Stimulated activated CD8-positive, alpha-beta memory T cell treated with anti-CD3 and anti-CD28 coated beads, Interleukin-7, amount 100 ng/mL, for 48 hours (primary cell): ENCODE data around the gene MMP1.
"Not testable (repeated sequence)": the region's sequence is repeated elsewhere in the genome, so short reads cannot be mapped to it uniquely, and the experiment has no call there.

Experiments used
- DNase-seq, 2 donors: peaks; one replicate each; pipeline ENCODE4 v3.0.0-alpha.2; 2020; ENCODE audit warnings: low read depth in 1 of 2; ENCODE audit errors: extremely low read depth in 1 of 2

The MMP1 gene

DNA sequence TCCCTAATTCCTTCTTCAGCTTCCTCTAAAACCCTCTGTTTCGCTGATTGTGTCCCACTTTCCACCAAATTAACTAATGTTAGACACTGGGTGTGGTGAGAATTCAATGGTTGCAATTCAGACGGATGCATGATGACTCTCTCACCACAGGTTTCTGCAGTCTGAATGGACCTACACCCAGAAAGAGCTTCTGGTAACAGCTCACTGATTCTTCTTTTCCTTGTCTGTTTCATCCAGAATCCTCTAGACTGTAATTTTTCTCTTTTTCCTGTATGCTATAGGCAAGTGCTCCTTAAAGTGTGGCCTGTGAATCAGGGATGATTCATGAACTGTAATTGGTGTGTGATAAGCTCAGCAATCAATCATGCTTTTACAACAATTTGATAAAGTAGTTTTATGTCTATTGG lies 35.6 kb downstream of the MMP1 start:
- no peak for DNase-seq

DNA sequence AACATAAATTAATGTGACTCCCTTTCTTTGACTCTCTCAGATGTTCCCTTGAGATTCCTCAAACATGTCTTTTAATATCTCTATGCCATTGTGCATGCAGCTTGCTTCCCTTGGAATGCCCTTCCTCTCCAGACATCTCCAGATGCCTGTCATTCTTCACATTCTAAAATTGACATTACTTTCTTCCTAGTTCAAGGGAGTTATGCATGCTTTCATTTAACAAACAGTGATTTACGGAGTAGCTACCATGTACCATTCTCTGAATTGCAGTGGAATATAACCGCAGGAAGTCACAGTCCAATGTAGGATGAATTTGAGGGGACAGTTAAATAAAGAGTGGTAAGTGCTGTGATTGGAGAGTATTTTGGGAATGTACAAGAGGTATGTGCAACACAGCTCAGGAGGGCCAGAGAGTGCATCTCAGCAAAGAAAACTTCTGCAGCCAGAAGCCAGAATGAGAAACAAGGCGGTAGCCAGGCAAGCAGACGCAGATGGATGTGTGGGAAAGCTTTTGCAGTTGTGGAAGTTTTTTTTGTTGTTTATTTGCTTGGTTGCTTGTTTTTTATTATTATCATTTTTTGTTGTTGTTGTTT lies 36.2 kb downstream of the MMP1 start:
- no peak for DNase-seq

DNA sequence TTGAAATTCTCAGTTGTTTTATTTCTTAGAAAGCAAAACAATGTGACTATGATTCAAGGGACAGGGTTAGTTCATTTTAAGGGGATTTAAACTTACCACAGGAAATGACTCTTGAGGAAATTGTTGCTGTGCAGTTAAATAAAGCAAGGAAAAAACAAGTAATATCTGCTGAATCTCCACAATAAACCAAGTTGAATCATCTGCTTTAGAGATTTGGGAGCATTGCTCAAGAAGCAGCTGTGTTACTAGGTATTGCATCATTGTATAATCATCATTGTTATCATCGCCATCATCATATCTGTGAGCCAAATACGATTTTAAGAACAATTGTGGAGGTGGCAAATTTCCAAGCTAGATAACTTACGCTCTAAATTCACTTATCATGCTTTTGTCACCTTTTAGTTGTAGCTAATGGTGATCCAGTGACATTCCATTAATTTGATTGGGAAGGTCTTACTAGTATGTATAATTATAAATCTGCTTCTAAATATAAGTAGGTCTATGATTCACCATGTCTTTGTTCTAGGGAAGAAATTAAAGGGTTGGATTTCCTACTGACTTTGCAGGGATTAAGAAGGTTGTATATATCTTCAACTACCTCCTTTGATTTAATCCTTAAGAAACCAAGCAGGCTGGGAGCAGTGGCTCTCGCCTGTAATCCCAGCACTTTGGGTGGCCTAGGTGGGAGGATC lies 37.5 kb downstream of the MMP1 start:
- DNase-seq = no peak

DNA sequence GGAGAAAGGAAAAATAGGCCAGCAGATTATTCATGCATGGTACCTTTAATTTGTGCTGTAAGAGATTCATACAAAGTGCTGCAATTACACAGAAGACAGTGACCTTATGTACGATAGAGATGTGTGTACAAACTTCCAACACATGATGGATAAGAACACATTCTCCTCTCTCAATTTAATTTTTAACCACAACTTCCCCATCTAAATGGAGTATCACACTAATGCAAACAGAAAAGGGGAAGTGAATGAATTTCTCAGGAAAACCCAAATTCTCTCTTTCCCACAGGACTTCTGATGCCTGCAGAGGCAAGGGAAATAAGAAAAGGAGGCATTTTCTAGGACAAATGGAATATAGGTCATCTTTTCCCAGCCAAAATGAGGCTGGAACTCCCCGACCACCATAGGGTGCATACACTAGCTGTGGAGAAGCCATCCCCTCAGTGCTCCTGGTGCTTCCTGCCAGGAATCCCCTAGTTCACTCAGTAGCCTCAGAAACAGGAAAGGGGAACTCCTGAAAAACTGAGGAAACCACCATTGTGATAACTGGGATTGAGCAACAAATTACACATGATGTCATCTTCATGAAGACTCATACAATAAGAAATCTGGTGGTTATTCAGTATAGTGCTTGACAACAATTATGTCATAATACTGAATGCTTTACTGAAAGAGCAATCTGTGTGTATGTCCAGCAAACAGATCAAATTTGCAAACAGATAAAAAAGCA lies 40.0 kb downstream of the MMP1 start:
- DNase-seq = no peak

DNA sequence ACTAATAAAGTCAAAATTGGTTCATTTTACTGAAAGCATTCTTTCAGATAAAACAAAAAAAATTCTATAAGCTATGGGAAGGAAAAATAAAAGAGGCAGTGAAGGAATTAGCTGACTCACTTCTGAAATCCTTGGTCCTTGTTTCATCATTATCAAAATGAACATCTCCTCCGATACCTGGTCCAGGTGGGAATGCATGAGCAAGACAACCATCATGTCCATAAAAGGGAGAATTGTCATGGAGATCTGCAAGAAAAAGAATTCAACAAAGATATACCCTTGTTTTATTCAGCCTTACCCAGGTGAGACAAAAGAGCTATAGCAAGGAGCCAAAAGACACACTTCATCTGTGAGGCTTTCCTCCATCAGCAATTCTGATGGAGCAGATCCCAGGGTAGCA lies 44.7 kb downstream of the MMP1 start:
- DNase-seq = no peak

DNA sequence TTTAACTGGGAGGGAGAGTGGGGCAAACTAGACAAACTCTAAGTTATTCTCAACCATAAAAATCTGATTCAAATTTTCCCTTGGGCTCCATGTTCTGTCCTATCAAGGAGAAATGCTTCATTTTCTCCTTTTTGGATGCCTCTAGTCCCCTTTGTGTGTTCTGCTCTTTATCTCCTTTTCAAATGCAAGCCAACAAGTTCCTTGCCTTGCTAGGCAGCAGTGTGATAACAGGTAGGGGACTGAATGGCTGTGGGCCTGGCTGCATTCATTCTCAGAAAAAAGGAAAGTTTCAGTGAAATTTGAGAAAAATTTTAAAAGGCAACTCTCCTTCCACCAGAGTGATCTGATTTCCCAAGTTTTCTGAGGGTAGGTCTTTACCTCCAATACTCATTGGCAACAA lies 46.3 kb downstream of the MMP1 start:
- no peak for DNase-seq

DNA sequence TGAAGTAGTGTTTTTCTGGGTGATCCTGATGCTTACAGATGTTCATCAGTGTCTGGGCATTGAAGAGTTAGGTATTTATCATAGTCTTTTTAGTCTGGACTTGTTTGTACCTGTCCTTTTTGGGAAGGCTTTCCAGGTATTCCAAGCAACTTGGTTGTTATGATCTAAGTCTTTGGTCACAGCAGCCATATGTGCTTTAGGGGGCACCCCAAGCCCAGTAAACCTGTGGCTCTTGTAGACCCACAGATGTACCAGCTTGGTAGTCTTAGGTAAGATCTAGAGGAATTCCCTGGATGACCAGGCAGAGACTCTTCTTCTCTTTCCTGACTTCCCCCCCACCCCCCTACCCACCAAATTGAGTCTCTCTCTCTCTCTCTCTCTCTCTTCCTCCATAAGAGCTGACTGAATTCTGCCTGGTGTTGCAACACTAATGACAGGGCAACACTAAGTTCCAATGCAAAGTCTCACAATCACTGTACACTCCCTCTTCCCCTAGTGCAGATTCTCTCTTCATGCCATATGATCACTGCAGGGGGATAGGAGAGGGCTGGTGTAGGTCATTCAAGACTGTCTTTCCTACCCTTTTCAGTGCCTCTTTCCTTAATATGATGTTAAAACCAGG lies 48.7 kb downstream of the MMP1 start:
- no peak for DNase-seq

DNA sequence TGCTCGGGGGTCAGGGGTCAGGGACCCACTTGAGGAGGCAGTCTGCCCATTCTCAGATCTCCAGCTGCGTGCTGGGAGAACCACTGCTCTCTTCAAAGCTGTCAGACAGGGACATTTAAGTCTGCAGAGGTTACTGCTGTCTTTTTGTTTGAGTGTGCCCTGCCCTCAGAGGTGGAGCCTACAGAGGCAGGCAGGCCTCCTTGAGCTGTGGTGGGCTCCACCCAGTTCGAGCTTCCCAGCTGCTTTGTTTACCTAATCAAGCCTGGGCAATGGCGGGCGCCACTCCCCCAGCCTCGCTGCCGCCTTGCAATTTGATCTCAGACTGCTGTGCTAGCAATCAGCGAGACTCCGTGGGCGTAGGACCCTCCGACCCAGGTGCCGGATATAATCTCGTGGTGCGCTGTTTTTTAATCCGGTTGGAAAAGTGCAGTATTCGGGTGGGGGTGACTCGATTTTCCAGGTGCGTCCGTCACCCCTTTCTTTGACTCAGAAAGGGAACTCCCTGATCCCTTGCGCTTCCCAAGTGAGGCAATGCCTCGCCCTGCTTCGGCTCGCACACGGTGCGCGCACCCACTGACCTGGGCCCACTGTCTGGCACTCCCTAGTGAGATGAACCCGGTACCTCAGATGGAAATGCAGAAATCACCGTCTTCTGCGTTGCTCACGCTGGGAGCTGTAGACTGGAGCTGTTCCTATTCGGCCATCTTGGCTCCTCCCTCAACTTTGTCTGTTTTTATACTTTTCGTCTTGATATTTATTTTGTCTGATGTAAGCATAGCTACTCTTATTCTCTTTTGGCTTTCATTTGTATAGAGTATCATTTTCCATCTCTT lies 51.0 kb downstream of the MMP1 start:
- DNase-seq = not testable (repeated sequence)
